ENCODE results near the gene APOC3. TPM values are rescaled to one million over a fixed set of nuclear protein-coding genes. Genes with fewer than 3 reads are reported as not detected.

Gene APOC3
- total RNA-seq, 1 experiment from 2014 or later = 2.5 TPM

DNA sequence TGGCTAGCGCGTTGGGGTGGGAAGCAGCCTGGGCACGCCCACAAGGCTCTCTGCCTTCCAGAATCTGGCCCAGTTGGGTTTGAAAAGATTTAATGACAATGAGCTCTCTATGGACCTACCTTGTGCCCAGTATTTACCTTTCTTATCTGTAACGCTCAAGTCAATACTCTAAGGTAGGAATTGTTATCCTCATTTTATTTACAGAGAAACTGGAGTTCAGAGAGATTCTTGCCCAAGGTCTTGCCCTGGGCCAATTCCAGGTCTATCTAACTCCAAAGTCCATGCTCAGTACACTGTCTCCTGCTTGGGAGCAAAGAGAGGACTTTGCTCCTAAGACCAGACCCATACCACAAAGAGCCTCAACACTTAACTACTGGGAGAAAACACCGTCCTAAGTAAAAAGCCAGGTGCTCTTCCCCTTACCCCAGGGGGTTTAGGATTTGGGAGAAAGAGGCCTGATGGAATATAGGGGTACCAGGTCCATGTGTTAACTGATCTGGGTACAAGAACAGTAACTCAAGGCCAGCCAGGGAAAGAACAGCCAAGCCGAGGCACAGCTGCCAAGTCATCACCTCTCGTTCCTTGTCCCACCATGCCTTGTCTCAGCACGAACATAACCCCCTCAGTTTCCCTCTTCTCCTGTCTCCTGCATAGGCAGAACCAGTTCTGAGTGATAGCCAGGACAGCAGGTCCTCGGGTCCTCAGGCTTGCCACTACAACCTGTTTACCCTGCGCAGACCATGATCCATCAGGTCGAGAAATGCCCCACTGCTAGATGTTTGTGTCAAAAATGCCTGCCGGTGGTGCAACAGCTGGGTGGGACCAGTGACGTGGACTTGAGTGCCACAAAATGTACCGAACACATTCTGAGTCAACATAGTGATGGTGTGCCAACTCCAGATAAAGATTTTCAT is 21.2 kb upstream of the APOC3 start (continued):
- TF ChIP-seq, protein P1, sequence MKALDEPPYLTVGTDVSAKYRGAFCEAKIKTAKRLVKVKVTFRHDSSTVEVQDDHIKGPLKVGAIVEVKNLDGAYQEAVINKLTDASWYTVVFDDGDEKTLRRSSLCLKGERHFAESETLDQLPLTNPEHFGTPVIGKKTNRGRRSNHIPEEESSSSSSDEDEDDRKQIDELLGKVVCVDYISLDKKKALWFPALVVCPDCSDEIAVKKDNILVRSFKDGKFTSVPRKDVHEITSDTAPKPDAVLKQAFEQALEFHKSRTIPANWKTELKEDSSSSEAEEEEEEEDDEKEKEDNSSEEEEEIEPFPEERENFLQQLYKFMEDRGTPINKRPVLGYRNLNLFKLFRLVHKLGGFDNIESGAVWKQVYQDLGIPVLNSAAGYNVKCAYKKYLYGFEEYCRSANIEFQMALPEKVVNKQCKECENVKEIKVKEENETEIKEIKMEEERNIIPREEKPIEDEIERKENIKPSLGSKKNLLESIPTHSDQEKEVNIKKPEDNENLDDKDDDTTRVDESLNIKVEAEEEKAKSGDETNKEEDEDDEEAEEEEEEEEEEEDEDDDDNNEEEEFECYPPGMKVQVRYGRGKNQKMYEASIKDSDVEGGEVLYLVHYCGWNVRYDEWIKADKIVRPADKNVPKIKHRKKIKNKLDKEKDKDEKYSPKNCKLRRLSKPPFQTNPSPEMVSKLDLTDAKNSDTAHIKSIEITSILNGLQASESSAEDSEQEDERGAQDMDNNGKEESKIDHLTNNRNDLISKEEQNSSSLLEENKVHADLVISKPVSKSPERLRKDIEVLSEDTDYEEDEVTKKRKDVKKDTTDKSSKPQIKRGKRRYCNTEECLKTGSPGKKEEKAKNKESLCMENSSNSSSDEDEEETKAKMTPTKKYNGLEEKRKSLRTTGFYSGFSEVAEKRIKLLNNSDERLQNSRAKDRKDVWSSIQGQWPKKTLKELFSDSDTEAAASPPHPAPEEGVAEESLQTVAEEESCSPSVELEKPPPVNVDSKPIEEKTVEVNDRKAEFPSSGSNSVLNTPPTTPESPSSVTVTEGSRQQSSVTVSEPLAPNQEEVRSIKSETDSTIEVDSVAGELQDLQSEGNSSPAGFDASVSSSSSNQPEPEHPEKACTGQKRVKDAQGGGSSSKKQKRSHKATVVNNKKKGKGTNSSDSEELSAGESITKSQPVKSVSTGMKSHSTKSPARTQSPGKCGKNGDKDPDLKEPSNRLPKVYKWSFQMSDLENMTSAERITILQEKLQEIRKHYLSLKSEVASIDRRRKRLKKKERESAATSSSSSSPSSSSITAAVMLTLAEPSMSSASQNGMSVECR (CRISPR knock-in tag; IDR thresholded peaks at IDR 0.05; ENCODE audit: borderline replicate concordance) = no peak
- TF ChIP-seq, protein P2, sequence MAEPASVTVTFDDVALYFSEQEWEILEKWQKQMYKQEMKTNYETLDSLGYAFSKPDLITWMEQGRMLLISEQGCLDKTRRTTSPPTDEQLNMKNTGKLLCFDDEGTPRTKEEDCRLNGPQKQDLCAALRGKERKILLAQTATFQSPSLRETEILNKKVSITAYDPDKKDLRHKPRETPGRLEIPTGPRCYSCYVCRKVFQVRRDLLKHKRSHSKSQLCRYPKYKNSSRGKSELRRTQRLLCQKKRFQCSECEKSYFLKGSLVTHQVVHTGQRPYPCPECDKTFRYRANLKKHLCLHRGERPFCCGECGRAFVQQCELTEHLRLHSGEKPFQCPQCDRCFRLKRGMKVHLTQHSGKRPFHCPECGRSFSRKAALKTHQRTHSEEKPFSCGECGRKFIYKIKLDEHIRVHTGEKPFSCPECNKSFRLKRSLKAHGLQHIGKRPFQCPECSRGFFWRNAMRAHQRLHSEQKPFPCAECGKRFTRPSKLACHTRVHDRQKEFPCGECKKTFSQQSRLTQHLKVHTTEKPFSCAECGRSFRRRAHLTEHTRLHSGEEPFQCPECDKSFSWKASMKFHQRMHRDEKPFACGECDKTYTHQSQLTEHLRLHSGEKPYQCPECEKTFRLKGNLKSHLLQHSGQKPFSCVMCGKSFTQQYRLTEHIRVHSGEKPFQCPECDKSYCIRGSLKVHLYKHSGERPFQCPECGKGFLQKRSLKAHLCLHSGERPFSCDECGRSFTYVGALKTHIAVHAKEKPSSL (CRISPR knock-in tag; conservative IDR thresholded peaks at IDR 0.05) = no peak
- TF ChIP-seq, protein P3, sequence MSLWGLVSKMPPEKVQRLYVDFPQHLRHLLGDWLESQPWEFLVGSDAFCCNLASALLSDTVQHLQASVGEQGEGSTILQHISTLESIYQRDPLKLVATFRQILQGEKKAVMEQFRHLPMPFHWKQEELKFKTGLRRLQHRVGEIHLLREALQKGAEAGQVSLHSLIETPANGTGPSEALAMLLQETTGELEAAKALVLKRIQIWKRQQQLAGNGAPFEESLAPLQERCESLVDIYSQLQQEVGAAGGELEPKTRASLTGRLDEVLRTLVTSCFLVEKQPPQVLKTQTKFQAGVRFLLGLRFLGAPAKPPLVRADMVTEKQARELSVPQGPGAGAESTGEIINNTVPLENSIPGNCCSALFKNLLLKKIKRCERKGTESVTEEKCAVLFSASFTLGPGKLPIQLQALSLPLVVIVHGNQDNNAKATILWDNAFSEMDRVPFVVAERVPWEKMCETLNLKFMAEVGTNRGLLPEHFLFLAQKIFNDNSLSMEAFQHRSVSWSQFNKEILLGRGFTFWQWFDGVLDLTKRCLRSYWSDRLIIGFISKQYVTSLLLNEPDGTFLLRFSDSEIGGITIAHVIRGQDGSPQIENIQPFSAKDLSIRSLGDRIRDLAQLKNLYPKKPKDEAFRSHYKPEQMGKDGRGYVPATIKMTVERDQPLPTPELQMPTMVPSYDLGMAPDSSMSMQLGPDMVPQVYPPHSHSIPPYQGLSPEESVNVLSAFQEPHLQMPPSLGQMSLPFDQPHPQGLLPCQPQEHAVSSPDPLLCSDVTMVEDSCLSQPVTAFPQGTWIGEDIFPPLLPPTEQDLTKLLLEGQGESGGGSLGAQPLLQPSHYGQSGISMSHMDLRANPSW (CRISPR knock-in tag; conservative IDR thresholded peaks at IDR 0.05; ENCODE audit: low read depth) = no peak
- TF ChIP-seq ZNF671 (CRISPR knock-in tag; IDR thresholded peaks at IDR 0.05) (no peak), ZNF263 (CRISPR knock-in tag; IDR thresholded peaks at IDR 0.05; ENCODE audit: low read depth) (no peak), TEAD4 (CRISPR knock-in tag; IDR thresholded peaks at IDR 0.05) (no peak), NR3C1 (CRISPR knock-in tag; conservative IDR thresholded peaks at IDR 0.05; ENCODE audit: low read depth) (no peak), ZNF423 (CRISPR knock-in tag; IDR thresholded peaks at IDR 0.05) (no peak), CREB1 (CRISPR knock-in tag; IDR thresholded peaks at IDR 0.05) (no peak), FOXK1 (CRISPR knock-in tag; IDR thresholded peaks at IDR 0.05) (no peak), TP53 (CRISPR knock-in tag; IDR thresholded peaks at IDR 0.05) (no peak)
- TF ChIP-seq, protein P4, sequence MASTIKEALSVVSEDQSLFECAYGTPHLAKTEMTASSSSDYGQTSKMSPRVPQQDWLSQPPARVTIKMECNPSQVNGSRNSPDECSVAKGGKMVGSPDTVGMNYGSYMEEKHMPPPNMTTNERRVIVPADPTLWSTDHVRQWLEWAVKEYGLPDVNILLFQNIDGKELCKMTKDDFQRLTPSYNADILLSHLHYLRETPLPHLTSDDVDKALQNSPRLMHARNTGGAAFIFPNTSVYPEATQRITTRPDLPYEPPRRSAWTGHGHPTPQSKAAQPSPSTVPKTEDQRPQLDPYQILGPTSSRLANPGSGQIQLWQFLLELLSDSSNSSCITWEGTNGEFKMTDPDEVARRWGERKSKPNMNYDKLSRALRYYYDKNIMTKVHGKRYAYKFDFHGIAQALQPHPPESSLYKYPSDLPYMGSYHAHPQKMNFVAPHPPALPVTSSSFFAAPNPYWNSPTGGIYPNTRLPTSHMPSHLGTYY (CRISPR knock-in tag; IDR thresholded peaks at IDR 0.05) = no peak
- TF ChIP-seq, protein P5, sequence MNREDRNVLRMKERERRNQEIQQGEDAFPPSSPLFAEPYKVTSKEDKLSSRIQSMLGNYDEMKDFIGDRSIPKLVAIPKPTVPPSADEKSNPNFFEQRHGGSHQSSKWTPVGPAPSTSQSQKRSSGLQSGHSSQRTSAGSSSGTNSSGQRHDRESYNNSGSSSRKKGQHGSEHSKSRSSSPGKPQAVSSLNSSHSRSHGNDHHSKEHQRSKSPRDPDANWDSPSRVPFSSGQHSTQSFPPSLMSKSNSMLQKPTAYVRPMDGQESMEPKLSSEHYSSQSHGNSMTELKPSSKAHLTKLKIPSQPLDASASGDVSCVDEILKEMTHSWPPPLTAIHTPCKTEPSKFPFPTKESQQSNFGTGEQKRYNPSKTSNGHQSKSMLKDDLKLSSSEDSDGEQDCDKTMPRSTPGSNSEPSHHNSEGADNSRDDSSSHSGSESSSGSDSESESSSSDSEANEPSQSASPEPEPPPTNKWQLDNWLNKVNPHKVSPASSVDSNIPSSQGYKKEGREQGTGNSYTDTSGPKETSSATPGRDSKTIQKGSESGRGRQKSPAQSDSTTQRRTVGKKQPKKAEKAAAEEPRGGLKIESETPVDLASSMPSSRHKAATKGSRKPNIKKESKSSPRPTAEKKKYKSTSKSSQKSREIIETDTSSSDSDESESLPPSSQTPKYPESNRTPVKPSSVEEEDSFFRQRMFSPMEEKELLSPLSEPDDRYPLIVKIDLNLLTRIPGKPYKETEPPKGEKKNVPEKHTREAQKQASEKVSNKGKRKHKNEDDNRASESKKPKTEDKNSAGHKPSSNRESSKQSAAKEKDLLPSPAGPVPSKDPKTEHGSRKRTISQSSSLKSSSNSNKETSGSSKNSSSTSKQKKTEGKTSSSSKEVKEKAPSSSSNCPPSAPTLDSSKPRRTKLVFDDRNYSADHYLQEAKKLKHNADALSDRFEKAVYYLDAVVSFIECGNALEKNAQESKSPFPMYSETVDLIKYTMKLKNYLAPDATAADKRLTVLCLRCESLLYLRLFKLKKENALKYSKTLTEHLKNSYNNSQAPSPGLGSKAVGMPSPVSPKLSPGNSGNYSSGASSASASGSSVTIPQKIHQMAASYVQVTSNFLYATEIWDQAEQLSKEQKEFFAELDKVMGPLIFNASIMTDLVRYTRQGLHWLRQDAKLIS (CRISPR knock-in tag; IDR thresholded peaks at IDR 0.05; ENCODE audit: borderline replicate concordance) = no peak
- TF ChIP-seq, protein P6, sequence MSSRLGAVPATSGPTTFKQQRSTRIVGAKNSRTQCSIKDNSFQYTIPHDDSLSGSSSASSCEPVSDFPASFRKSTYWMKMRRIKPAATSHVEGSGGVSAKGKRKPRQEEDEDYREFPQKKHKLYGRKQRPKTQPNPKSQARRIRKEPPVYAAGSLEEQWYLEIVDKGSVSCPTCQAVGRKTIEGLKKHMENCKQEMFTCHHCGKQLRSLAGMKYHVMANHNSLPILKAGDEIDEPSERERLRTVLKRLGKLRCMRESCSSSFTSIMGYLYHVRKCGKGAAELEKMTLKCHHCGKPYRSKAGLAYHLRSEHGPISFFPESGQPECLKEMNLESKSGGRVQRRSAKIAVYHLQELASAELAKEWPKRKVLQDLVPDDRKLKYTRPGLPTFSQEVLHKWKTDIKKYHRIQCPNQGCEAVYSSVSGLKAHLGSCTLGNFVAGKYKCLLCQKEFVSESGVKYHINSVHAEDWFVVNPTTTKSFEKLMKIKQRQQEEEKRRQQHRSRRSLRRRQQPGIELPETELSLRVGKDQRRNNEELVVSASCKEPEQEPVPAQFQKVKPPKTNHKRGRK (CRISPR knock-in tag; IDR thresholded peaks at IDR 0.05; ENCODE audit: borderline replicate concordance) = no peak
- TF ChIP-seq, protein P7, sequence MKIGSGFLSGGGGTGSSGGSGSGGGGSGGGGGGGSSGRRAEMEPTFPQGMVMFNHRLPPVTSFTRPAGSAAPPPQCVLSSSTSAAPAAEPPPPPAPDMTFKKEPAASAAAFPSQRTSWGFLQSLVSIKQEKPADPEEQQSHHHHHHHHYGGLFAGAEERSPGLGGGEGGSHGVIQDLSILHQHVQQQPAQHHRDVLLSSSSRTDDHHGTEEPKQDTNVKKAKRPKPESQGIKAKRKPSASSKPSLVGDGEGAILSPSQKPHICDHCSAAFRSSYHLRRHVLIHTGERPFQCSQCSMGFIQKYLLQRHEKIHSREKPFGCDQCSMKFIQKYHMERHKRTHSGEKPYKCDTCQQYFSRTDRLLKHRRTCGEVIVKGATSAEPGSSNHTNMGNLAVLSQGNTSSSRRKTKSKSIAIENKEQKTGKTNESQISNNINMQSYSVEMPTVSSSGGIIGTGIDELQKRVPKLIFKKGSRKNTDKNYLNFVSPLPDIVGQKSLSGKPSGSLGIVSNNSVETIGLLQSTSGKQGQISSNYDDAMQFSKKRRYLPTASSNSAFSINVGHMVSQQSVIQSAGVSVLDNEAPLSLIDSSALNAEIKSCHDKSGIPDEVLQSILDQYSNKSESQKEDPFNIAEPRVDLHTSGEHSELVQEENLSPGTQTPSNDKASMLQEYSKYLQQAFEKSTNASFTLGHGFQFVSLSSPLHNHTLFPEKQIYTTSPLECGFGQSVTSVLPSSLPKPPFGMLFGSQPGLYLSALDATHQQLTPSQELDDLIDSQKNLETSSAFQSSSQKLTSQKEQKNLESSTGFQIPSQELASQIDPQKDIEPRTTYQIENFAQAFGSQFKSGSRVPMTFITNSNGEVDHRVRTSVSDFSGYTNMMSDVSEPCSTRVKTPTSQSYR (CRISPR knock-in tag; IDR thresholded peaks at IDR 0.05) = no peak

Measured in WTC11 (cell line).